GM19238 (cell line): ENCODE measurements around the gene SLC35E4.
"Not testable (repeated sequence)": the region's sequence is repeated elsewhere in the genome, so short reads cannot be mapped to it uniquely, and the experiment has no call there.

Experiments
- DNase-seq: peaks from one replicate; pipeline ENCODE4 v3.0.0; 2011; ENCODE audit warnings: low spot score; ENCODE audit not compliant: insufficient read length

Gene SLC35E4, protein sequence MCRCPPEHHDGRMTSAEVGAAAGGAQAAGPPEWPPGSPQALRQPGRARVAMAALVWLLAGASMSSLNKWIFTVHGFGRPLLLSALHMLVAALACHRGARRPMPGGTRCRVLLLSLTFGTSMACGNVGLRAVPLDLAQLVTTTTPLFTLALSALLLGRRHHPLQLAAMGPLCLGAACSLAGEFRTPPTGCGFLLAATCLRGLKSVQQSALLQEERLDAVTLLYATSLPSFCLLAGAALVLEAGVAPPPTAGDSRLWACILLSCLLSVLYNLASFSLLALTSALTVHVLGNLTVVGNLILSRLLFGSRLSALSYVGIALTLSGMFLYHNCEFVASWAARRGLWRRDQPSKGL

DNA sequence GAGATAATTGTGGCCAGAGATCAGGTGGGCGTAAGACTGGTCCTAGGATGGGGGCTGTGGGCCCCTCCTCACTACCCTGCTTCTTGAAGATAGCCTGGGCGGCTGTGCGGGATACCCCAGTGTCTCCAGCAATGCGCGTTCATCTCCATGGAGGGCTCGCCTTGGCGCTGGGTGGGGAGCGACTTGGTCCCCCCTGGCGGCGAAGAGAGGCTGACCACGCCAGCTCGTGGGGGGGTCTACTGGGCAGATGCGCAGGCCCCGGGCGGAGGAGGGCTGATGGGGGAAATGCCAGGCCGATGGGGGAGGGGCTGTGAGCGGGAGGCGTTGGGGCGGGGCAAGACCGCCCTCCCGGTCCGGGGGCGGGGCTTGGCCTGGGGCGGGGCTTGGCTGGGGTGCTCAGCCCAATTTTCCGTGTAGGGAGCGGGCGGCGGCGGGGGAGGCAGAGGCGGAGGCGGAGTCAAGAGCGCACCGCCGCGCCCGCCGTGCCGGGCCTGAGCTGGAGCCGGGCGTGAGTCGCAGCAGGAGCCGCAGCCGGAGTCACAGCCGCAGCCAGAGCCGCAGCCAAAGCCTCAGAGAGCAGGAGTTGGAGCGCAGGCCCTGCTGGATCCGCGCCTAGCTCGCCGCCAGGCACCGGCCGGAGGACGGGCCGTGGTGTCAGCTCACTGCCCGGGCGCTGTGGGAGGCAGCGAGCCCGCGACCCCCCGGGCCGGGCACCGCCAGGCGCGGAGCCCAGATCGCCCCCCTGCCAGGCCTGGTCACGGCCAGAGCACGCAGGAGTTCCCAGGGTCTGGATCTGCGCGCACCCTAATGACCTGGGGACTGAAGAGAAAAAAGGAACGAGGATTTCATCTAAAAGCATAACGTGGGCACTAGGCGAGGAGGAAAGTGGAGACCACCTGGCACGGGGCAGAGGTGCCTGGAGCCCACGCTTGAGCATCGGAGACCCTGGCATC, at the start of gene SLC35E4:
SLC35E4 (plus strand) TSS at position 509 of the 953 bp plus-strand sequence. CDS start 670 bp downstream, outside the sequence.
- peak; percentile 90 for DNase-seq

DNA sequence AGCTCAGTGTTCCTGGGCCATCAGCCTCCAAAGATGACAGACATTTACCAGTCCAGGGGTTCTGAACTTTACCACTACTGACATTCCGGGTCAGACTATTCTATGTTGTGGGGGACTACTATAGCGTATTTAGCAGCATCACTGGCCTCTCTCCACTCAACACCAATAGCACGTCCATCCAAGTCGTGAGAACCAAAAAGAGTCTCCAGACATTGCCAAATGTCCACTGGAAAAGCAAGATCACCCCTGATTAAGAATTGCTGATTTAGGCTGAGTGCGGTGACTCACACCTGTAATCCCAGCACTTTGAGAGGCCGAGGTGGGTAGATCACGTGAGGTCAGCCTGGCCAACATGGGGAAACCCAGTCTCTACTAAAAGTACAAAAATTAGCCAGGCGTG, 49.2 kb upstream of the SLC35E4 start:
- DNase-seq, result no peak

DNA sequence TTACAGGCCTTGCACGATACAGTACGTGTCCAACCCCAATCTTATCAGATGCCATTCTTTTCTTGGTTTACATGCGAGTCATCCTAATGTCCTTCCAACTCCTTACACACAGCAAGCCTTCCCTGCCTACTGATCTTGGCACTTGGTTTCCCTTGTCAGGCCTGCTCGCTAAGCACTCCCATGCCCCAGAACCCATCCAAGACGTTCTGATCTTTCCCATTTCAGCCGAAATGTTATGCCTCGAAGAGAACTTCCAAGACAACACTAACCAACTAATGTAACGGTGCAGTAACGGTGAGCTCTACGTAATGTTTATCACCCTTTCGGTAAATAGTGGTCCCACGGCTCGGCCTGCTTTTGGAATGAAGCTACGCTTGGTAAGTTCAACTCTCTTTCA, 44.4 kb upstream of the SLC35E4 start:
- no peak for DNase-seq

DNA sequence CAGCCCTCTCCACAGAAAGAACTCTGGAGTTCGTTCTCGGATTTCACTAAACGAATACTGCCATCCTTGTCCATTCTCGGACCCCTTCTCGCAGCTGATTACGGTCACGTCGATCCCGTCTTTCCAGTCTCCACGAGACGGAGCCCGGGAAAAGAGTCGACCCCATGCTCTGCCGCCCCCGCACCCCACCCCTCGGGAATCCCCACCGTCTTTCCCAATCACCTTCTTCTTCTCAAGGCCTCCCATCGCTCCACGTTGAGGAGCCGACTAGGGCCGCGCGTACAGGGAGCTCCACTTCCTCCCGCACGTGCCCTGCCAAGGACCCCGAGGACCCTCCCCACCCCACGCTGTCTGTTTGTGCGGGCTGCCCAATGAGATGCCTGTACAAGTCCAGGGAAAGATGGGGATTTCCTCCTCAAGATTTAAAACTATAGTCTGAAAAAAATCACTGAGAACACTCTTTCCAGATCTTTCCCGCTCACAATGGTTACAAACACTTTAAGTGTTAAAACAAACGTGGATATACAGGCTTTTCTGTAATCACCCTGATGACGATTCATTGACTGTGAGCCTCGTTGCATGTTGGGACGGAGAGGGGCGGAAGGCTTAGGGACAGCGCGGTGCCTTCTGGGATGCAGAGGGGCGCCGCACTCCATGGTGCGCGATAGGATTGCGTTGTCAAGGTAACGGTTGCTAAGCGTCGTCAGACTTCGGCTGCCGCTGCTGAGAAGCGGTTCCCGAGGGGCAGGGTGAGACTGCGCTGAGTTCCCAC, 43.8 kb upstream of the SLC35E4 start, which contains the start of gene PES1:
PES1 (minus strand) TSS at position 323 of the 772 bp plus-strand sequence; CDS start at position 246, 77 bp downstream.
- DNase-seq, result peak; percentile 97

DNA sequence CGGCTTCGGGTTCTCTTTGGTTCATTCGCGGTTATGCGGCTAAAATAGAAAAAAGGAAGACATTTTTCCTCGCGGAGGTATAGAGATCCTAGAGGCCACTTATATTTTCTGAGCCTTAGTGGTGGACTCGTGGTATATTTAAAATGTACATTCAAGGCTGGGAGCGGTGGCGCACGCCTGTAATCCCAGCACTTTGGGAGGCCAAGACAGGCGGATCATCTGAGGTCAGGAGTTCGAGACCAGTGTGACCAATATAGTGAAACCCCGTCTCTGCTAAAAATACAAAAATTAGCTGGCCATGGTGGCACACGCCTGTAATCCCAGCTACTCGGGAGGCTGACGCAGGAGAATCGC, 43.2 kb upstream of the SLC35E4 start:
- DNase-seq, result not testable (repeated sequence)

DNA sequence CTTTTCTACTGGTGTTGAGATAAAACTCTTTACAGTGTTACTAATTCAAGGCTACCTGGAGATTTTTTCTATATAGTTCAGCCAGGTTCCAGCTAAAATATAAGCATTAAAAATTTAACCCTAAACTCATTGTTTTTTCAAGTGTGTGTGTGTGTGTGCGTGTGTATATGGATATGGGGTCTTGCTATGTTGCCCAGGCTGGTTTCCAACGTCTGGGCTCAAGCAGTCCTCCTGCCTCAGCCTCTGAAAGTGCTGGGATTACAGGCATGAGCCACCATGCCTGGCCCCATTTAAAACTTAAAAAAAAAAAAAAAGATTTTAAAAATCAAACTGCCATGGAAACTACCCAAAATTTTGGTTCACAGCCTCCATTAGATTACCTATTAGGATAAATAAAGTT, 39.4 kb upstream of the SLC35E4 start:
- DNase-seq, result no peak

DNA sequence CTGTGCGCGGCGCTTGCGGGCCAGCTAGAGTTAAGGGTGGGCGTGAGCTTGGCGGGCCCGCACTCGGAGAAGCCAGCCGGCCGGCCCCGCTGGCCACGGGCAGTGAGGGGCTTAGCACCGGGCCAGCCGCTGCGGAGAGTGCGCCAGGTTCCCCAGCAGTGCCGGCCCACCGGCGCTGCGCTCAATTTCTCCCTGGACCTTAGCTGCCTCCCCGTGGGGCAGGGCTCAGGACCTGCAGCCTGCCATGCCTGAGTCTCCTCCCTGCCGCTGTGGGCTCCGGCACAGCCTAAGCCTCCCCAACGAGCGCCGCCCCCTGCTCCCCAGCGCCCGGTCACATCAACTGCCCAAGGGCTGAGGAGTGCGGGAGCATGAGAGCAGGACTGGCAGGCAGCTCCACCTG, 38.7 kb upstream of the SLC35E4 start:
- DNase-seq, result no peak

DNA sequence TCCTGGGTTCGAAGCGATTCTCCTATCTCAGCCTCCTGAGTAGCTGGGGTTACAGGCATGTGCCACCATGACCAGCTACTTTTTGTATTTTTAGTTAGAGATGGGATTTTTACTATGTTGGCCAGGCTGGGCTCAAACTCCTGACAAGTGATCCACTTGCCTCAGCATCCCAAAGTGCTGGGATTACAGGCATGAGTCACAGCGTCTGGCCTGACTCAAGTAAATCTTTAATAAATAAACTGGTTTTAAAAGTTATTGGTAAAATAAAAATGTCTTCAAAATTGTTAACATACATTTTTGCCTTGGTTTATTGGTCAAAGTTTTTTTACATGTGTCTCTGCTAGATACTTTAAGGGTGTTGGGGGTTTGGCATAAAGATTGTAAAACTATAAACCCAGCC, 36.6 kb upstream of the SLC35E4 start:
- DNase-seq, result no peak

DNA sequence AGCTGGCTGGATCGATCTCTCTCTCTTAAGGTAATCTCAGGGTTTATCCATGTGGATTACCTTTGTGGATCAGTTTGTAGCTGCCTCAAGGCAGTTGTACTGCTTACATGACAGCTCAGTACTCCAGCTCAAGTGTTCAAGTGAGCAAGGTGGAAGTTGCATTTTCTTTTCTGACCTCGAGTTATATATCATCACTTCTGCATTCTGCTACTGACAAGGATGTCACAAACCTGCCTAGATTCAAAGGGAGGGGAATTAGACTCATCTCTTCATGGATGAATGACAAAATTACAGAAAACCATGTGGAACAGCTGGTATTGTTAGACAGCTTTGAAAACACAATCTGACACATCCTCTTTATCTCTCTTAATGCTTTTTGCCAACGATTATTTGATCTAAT, 34.7 kb upstream of the SLC35E4 start:
- DNase-seq, result no peak

DNA sequence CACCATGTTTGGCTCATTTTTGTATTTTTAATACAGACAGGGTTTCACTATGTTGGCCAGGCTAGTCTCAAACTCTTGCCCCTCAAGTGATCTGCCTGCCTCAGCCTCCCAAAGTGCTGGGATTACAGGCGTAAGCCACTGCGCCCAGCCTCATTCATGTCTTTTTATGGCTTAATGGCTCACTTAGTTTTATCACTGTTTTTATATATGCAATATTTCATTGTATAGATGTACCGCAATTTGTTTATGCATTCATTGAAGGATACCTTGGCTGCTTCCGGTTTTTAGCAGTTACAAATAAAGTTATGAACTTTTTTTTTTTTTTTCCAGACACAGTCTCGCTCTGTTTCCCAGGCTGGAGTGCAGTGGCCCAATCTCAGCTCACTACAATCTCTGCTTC, 34.1 kb upstream of the SLC35E4 start:
- no peak for DNase-seq

DNA sequence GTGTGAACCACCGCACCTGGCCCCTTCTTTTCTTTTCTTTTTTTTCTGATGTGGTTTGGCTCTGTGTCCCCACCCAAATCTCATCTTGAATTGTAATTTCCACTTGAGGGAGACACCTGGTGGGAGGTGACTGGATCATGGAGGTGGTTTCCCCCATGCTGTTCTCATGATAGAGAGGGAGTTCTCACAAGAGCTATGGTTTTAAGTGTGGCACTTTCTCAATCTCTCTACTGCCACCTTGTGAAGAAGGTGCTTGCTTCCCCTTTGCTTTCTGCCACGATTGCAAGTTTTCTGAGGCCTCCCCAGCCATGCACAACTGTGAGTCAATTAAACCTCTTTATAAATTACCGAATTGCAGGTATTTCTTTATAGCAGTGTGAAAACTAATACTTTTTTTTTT, 33.5 kb upstream of the SLC35E4 start:
- no peak for DNase-seq

DNA sequence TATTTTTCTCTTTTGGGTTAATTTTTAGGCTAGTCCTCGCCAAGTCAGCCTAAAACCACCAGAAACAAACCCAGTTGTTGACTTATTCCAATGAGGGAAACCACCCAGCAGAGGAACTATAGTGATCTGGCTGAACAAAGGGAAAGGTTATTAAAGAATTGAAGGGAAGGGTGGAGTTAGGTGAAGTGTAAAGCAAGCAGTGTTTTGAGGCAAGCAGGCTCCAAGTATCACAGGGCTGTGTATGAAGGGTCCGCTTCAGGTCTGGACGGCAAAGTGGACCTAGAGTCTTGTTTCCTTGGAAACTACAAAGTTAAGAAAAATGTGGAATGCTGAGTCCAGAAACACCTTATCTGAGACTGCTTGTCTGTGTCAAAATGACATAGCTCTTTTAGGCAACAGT, 31.8 kb upstream of the SLC35E4 start:
- DNase-seq, result no peak

DNA sequence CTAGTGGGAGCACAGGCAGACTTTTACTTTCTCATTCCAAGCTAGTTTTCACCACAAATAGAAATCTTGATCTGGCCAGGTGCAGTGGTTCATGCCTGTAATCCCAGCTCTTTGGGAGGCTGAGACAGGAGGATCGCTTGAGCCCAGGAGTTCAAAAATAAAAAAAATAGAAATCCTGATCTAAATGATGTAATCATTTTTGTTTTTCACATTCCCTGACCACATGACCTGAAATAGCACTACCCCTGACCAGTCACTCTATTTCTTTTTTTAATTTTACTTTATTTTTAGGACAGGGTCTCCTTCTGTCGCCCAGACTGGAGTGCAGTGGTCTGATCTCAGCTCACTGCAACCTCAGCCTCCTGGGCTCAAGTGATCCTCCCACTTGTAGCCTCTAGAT, 30.9 kb upstream of the SLC35E4 start:
- DNase-seq, result no peak

DNA sequence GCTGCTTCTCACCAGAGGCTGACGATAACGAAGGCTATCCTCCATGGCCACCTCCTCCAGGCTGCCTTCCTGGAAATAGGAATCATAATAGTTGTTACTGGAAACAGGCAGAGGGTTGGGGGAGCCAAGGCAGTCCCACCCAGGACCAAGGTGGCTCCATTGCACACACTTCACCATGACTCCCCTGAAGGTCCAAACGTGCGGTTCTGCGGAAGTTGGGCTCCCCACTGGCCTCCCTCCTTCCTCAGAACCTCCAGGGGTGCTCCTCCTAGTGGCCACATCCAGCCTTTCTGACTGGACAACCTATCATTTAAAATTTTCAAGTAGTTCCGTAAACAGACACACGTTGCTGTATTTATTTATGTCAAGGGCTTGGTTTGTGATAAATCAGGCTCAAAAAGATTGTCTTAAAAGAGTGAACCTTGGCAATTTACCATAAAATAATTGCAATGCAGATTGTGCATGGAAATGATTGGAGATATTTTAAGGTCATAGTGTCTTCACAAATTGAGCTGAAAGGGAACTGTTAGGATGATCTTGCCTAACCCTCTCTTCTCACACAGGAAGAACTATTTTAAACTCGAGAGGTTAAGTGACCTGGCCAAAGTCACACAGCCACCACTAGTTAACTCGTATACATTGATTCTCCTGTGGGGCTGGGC, 30.0 kb upstream of the SLC35E4 start:
- DNase-seq, result no peak

DNA sequence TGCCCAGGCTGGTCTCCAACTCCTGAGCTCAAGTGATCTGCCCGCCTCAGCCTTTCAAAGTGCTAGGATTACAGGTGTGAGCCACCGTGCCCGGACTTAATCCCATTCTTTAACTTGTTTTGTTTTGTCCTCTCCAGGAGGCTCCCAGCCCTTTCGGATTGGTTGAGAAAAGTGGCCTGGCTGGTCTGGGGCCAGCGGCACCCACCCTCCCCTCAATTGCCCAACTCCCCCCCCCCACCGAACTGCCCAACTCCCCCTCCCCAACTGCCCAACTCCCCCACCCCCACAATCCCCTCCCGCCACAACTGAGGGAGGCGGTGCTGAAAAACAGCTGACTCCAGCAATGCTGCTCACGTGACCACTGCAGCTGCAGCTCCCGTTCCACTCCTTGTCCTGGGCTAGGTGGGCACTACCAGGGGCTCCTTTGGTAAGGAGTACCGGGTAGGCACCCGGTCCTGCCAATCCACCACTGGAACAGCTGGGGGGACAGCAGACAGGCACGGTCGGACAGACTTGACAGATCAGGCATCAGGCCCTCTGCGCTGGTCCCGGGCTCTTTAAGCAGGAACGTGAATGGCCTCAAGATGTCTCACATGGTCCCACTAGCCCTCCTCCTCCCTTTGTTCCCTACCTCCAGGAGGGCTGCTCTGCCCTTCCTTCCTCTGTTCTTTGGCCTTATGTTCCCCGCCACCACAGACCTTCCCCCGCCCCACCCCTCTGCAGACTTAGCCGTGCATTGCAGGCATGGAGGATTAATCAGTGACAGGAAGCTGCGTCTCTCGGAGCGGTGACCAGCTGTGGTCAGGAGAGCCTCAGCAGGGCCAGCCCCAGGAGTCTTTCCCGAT, 28.9 kb upstream of the SLC35E4 start, which contains the start of gene TCN2:
TCN2 (plus strand) TSS at position 720 of the 845 bp plus-strand sequence. CDS start 158 bp downstream, outside the sequence.
- DNase-seq, result peak; percentile 66

DNA sequence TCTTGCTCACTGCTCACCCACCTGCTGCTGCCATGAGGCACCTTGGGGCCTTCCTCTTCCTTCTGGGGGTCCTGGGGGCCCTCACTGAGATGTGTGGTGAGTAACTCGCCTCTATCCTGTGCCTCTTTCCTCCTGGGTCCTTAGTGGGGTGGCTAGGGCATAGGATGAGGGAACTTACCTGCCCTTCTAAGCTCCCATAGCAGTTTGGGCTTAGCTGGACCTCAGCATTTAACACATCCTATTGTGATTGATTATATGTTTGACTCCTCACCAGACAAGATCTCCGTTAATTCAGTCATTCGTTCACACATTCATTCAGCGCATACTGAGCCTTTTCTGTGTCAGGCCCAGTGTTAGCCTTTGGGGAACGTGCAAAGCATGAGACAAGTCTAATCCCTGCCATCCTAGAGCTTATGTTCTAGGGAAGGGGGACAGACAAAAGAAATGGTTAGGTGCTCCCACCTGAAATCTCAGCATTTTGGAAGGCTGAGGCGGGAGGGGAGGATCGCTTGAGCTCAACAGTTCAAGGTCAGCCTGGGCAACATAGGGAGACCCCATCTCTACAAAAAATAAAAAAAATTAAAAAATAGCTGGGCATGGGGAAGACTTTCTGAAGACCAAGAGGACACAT, 28.2 kb upstream of the SLC35E4 start:
- no peak for DNase-seq

DNA sequence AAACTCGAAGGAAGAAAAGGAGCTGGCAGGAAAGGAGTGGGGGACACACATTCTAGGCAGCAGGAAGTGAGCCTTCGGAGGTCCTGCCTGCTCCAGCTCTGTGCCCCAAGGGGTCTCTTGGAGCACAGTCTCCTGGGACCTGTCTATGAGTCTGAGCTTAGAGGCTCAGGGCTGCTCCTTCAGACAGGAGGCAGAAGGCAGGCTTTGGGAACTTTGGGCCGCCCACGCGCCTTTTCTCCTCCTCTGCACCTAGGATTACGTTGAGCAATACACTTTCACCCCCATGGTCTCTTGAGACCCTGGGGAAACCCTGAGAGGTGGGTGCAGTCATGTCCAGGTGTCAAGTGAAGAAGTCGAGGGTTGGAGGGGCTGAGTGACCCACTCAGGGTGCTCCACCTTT, 27.6 kb upstream of the SLC35E4 start:
- DNase-seq, result no peak

DNA sequence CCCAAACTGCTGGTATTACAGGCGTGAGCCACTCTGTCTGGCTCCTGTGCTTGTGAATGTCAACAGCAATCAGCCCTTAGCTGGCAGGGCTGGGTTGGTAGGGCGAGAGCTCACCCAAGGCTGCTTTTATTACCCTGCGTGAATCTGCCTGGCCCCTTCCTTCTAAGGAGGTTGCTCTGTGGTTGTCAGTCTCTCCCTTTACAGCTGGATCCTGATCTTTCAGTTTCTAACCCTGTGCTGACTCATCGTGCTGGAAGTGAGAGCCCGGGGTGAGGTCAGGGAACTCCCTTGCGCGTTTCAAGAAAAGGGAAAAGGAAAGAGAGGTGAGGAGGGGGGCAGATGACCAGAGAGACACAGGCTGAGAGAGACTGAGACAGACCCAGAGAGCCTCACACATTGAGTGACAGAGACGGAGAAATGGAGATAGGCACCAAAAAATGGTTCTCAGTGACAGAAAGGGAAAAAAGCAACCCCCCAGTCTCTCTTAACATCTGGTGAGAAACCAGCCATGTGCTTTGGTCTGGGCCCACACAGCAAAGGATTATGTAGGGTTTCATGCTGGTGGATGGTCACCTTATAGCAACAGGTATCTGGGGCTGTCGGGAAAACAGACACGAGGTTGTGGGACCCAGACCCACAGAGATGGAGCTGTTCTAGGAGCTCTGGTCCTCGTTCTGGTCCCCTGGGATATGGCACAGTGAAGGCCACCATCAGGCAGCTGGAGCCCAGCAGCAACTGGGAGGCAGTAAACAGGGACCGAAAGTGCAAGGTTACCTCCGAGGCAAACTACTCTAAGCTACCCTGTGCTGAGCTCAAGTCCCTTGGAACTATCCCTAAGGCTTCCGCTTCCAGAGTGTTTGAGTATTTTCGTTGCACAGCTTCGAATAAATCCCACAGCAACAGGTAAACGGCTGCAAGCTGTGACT, 26.1 kb upstream of the SLC35E4 start:
- DNase-seq, result peak; percentile 63
